Skeletal muscle satellite cell (primary cell): ENCODE results near the gene SP9.
"Not testable (repeated sequence)": the region's sequence is repeated elsewhere in the genome, so short reads cannot be mapped to it uniquely, and the experiment has no call there.

ENCODE experiments used
- H3K27me3 ChIP-seq: 2 replicates; pipeline ENCODE4 v1.7.0; 2013; ENCODE audit warnings: low read length; ENCODE audit not compliant: control insufficient read depth, insufficient read depth
- H3K36me3 ChIP-seq: 2 replicates; pipeline ENCODE4 v1.7.0; 2013; ENCODE audit warnings: mild to moderate bottlenecking, control low read depth, low read length; ENCODE audit not compliant: insufficient read depth
- H3K4me1 ChIP-seq: 2 replicates; pipeline ENCODE4 v1.7.0; 2013; ENCODE audit warnings: low read length; ENCODE audit not compliant: control insufficient read depth, insufficient read depth
- H3K4me2 ChIP-seq: 2 replicates; pipeline ENCODE4 v1.7.0; 2013; ENCODE audit warnings: mild to moderate bottlenecking, low read length
- H3K4me3 ChIP-seq: 2 replicates; pipeline ENCODE4 v1.7.0; 2013; ENCODE audit warnings: low read length
- H3K9ac ChIP-seq: 2 replicates; pipeline ENCODE4 v1.7.0; 2013; ENCODE audit warnings: mild to moderate bottlenecking, low read depth, low read length, moderate library complexity
- H3K9me3 ChIP-seq: replicated peaks from 2 replicates; pipeline ENCODE4 v1.7.0; 2013; ENCODE audit warnings: mild to moderate bottlenecking, control low read depth, low read length

The SP9 gene

DNA sequence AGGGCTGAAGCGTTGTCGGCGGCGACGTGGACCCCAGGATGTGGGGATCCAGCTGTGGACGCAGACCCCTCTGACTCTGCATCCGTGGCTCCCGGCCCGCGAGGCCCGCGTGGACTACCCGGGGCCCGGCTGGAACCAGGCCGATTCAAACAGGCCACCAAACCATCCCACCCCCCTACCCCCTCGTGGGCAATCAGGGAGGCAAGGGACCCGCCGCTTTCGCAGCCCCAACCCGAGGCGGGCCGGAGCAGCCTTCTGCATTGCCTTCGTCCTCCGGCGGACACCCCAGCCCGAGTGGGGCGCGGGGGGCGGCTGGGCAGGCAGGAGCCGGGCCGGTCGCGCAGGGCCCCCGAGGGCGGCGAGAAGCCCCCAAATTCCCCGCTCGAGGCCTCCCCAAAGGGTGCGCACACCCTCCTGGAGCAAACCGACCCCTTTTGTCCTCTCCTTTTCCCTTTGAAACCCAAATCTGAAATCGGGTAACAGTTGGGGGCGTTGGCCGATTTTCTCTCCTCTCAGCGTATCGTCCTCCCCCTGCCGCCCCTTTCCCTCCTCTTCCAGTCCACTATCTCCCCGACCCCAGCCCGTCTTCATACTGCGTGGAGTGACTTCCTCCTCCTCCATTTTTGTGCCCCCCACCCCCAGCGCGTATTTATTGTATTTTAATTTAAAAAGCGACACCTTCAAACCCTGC, 7.4 kb downstream of the SP9 start:
- peaks cover 21% of the 10 kb centered on the region for H3K4me1 ChIP-seq
- no peaks in the 10 kb centered on the region for H3K36me3 ChIP-seq
- H3K9me3 ChIP-seq = no peaks in the 10 kb centered on the region
- H3K4me3 ChIP-seq = peak overlapping the region; percentile 69
- H3K9ac ChIP-seq = peak overlapping the region; percentile 57
- peaks cover 41% of the 10 kb centered on the region for H3K27me3 ChIP-seq
- H3K4me2 ChIP-seq = peak overlapping the region; percentile 100

DNA sequence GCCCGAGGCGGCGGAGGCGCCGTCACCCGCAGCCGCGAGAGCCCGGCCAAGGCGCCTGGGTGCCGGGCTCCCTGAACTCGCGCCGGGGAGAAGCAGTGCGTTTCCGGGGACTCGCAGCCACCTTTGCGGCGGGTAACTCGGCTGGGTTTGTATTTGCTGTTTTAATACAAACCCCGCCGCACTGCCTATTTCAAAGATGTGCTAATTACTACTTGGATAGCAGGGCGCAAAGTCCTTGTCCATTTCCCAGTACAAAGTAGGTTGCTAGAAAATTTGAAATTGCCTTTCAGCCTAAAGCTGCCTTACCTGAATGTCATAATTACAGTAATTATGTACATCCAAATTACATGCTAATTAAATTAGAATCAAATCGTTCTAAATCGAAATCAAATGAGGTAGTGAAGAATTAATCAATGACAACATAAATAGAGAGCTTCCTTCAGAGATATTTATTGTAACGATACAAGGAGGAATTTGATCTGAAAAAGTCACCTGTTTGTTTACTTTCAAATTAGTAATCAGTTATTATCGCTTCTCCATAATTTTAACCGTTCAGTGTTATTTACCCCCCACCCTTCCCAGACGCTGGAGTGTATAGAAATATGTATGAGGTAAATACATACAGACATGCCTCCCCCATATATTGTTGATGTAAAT, 8.1 kb downstream of the SP9 start:
- Histone ChIP-seq H3K36me3 (no peaks in the 10 kb centered on the region), H3K27me3 (peaks cover 35% of the 10 kb centered on the region), H3K9ac (peak overlapping the region; percentile 57), H3K4me2 (peak overlapping the region; percentile 100), H3K4me3 (peak overlapping the region; percentile 69), H3K4me1 (peaks cover 15% of the 10 kb centered on the region), H3K9me3 (no peaks in the 10 kb centered on the region)

DNA sequence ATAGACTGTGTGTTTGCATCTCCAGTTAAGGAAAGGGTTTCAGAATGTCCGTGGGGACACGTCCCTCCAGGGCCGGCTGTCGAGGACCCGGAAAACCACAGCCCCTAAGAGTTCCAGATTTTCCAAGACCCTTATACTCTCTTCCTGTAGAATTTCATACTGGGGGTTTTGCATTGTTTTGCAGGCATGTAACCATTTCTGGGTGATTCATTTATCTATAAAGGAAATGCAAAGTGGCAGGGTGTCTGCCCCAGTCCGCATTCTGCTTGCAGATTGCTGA, 8.5 kb downstream of the SP9 start:
- Histone ChIP-seq H3K4me1 (peaks cover 15% of the 10 kb centered on the region), H3K36me3 (peaks cover under 1% of the 10 kb centered on the region), H3K9me3 (no peaks in the 10 kb centered on the region), H3K4me2 (no peak overlapping the region), H3K27me3 (peaks cover 31% of the 10 kb centered on the region), H3K4me3 (no peak overlapping the region), H3K9ac (no peak overlapping the region)

DNA sequence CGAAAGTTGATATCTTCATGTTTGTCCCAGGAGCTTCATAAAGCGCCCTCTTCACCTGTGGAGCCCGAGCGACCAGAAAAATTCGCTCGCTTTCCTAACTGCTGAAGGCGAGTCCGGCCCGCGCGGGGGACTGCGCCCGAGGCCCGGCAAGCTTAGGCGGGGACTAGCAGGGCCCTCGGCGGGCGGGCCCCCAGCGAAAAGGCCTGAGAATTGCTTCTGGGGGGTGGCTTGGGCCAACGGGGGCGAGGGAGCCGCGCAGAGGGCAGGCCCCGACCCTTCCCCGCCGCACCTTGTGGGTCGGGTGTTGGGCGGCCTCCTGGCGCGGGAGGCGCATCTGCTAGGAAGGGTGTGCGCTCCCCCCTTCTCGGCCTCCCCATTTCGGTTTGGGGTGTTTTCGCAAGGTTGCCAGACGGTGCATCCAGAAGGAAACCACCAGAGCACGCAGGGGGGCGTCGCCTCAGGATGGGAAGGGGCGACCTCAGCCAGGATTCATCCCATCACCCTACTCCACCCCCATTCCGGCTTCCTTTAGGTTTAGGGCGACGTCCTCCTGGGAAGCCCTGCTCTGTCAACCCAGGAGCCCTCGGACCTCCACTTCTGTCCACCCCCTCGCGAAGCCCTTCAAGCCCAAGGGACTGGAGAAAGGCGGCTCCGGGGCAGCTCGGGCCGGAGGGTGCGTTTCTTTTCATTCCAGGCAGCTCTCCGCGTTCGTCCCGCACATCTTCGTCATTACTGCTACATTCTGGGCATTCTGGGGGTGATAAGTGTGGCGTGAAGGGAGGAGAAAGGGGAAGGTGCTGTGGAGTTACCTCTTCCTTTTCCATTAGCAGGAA, 9.1 kb downstream of the SP9 start:
- Histone ChIP-seq H3K4me3 (no peak overlapping the region), H3K9ac (no peak overlapping the region)

DNA sequence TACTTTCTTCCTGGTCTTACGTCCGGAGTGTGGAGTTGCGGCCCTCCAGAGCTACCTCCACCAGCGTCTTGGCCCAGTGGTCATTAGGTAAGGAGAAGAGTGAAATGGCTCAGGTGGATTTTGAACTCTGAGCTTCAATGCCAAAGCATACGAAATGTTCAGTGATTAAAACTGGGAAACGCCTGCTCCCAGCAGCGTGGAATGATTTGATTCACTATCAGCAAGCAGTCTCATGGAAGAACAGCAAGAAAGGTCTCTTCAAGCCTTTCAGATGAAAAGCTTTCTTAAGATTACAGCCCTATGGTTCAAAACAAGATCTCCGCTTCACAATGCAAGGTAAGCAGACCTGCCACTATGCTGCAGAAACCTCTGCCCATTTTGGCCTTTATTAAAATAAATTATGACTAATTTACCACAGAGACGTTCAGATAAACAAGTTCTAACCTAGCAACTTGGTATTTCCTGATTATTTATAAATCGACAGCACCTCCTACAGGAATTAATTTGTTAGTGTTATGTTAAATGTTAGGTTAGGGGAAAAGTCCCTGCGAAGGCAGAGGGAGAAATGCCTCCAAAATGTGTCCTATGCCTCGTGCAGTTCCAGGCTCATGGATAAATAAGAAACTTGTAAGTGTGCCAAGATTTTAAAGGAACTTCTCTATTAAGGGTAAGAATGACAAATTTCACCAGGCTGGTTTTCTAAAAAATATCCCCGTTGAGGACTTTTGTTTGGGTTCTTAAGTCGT, 10.1 kb downstream of the SP9 start:
- Histone ChIP-seq H3K4me3 (no peak overlapping the region), H3K4me1 (peaks cover 15% of the 10 kb centered on the region), H3K27me3 (peaks cover 18% of the 10 kb centered on the region), H3K9ac (no peak overlapping the region), H3K4me2 (no peak overlapping the region), H3K36me3 (peaks cover 8% of the 10 kb centered on the region), H3K9me3 (no peaks in the 10 kb centered on the region)

More for the DNA sequence above, 9.1 kb downstream of the SP9 start:
- Histone ChIP-seq H3K4me1 (peaks cover 15% of the 10 kb centered on the region), H3K27me3 (peaks cover 25% of the 10 kb centered on the region), H3K9me3 (no peaks in the 10 kb centered on the region), H3K36me3 (peaks cover 6% of the 10 kb centered on the region), H3K4me2 (no peak overlapping the region)

DNA sequence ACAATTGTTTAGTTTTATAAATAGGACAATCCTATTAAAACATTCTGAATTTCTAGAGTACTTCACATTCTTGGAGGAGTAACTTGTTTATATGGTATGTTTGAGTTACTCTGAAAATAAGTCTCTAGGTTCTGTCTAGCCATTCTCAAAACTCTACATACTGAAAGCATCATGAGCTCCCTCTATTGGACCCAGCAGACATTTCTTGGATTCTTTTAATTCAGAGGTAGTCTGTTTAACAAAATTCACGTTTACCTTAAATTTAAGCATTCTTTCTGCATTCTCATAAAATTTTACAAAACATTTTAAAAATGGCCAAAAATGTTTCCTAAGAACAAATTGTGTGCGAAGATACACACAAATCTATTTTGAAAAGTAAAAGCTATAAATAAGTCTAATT, 15.3 kb downstream of the SP9 start:
- Histone ChIP-seq H3K9ac (no peak overlapping the region), H3K4me2 (no peak overlapping the region), H3K36me3 (peaks cover 14% of the 10 kb centered on the region), H3K4me3 (no peak overlapping the region), H3K27me3 (no peaks in the 10 kb centered on the region), H3K9me3 (no peaks in the 10 kb centered on the region), H3K4me1 (no peaks in the 10 kb centered on the region)

DNA sequence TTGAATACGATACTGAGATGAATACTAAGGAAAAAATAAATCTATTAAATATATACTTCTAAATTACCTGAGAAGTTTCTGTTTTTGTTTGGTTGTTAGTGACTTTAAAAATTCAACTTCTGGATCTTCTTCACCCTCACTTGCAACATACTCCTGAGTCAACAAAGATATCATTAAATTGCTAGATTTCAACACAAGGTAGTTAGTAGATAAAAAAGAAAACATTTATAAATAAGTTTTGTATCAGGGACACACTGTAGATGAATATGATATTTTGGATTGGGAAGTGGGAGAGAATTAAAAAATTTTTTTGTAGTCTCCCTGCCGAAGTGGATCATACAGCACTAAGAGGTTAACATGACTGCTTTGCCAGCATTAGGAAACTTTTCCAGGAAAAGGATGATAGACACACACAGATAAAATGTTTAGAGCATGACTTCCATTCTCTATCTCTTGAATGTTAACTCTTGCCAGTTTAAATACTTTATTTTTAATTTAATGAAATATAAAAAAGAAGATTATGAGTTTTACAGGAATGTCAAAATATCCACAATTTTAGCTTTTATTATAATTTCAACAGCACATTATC, 15.9 kb downstream of the SP9 start:
- Histone ChIP-seq H3K4me2 (no peak overlapping the region), H3K4me1 (no peaks in the 10 kb centered on the region), H3K9ac (no peak overlapping the region), H3K9me3 (no peaks in the 10 kb centered on the region), H3K4me3 (no peak overlapping the region), H3K36me3 (peaks cover 14% of the 10 kb centered on the region), H3K27me3 (no peaks in the 10 kb centered on the region)

DNA sequence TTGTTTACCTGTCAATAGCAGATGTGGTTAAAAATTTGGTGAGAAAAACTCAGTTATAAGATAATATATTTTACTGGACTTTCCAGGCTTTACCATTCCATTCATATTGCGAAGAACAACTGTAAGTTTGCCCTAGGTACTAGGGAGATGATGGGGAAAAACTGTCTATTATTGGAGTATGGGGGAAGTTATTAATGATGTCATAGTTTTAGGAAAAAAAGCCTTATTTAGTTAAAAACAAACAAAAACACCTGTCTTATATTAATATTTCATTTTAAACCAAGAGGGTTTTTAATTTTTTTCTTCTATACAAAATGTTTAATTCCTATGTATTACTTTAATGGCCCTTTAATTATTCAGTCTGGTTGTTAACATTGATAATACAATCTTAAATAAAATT, 18.2 kb downstream of the SP9 start:
- Histone ChIP-seq H3K36me3 (peaks cover 14% of the 10 kb centered on the region), H3K27me3 (no peaks in the 10 kb centered on the region), H3K9ac (no peak overlapping the region), H3K4me2 (no peak overlapping the region), H3K9me3 (no peaks in the 10 kb centered on the region), H3K4me3 (no peak overlapping the region), H3K4me1 (no peaks in the 10 kb centered on the region)

DNA sequence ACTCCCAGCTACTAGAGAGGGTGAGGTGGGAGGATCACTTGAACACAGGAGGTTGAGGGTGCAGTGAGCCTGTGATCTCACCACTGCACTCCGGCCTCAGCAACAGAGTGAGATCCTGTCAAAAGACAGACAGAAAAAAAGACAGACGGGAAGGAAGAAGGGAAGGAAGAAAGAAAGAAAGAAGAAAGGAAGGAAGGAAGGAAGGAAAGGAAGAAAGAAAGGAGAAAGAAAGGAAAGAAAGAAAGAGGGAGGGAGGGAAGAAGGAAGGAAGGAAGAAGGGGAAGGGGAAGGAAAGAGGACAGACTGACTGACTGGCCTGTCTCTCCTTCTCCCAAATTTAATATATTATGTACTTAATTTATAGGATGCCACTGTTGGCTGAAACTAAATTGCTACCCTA, 21.6 kb downstream of the SP9 start:
- Histone ChIP-seq H3K9me3 (no peaks in the 10 kb centered on the region), H3K4me2 (no peak overlapping the region), H3K9ac (no peak overlapping the region), H3K36me3 (peaks cover 6% of the 10 kb centered on the region), H3K4me1 (no peaks in the 10 kb centered on the region), H3K4me3 (no peak overlapping the region), H3K27me3 (no peaks in the 10 kb centered on the region)

DNA sequence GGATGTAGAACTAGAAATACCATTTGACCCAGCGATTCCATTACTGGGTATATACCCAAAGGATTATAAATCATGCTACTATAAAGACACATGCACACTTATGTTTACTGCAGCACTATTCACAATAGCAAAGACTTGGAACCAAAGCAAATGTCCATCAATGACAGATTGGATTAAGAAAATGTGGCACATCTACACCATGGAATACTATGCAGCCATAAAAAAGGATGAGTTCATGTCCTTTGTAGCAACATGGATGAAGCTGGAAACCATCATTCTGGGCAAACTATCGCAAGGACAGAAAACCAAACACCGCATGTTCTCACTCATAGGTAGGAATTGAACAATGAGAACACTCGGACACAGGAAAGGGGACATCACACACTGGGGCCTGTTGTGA, 24.9 kb downstream of the SP9 start:
- not testable (repeated sequence) for H3K36me3 ChIP-seq, H3K27me3 ChIP-seq, H3K4me3 ChIP-seq, H3K4me2 ChIP-seq, H3K4me1 ChIP-seq, H3K9ac ChIP-seq, H3K9me3 ChIP-seq

DNA sequence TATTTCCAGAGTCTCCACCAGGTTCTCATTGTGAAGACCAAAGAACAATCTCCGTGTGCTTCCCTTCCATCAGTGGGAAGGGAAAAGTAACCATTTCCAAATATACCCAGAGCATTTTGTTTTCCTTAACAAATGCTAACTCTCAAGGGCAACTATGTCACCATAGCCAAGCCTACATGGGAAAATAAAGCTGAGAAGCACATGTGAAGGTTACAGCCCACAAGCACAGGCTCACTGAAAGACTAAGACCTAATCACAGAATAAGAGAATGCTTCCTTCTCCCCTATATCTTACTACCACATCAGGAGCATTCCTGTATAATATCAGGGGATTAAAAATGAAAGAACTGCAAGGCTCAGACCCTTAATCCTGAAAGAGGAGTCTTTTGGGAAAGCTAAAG, 28.2 kb downstream of the SP9 start:
- Histone ChIP-seq H3K36me3 (no peaks in the 10 kb centered on the region), H3K4me2 (no peak overlapping the region), H3K4me3 (no peak overlapping the region), H3K9me3 (no peaks in the 10 kb centered on the region), H3K9ac (no peak overlapping the region), H3K27me3 (no peaks in the 10 kb centered on the region), H3K4me1 (no peaks in the 10 kb centered on the region)
